ENCODE measurements around the gene NPS. TPM values are rescaled to one million over a fixed set of nuclear protein-coding genes. Genes with fewer than 3 reads are reported as not detected.

Gene NPS
- total RNA-seq, 1 experiment from 2014 or later = not detected

DNA sequence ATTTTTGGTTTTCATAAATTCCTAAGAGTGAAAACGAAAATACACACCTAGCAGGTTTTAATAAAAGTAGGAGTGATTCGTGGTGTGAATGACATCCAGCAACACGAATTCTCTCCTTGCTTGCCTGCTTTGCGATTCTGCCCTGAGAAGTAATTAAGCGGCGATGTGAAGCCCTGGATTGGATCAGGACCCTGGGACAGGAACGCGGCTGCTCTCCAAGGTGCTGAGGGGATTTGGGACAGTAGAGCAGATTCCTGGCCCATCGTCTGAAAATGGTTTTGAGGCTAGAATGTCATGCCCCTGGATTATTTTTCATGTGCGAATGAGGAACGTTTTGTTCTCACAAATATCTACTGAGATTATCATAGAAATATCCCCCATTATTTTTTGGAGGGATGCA is 7.8 kb downstream of the NPS start (continued):
- TF ChIP-seq, protein P1, sequence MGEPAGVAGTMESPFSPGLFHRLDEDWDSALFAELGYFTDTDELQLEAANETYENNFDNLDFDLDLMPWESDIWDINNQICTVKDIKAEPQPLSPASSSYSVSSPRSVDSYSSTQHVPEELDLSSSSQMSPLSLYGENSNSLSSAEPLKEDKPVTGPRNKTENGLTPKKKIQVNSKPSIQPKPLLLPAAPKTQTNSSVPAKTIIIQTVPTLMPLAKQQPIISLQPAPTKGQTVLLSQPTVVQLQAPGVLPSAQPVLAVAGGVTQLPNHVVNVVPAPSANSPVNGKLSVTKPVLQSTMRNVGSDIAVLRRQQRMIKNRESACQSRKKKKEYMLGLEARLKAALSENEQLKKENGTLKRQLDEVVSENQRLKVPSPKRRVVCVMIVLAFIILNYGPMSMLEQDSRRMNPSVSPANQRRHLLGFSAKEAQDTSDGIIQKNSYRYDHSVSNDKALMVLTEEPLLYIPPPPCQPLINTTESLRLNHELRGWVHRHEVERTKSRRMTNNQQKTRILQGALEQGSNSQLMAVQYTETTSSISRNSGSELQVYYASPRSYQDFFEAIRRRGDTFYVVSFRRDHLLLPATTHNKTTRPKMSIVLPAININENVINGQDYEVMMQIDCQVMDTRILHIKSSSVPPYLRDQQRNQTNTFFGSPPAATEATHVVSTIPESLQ (CRISPR knock-in tag; IDR thresholded peaks at IDR 0.05) = no peak
- TF ChIP-seq FOXK1 (CRISPR knock-in tag; IDR thresholded peaks at IDR 0.05) = 0 out of 2 replicates have a peak, but pooled peaks have one; percentile 52
- TF ChIP-seq SMAD4 (CRISPR knock-in tag; IDR thresholded peaks at IDR 0.05) = peak; percentile 78
- no peak for TF ChIP-seq ZNF532 (CRISPR knock-in tag; IDR thresholded peaks at IDR 0.05; ENCODE audit: borderline replicate concordance)
- TF ChIP-seq, protein P2, sequence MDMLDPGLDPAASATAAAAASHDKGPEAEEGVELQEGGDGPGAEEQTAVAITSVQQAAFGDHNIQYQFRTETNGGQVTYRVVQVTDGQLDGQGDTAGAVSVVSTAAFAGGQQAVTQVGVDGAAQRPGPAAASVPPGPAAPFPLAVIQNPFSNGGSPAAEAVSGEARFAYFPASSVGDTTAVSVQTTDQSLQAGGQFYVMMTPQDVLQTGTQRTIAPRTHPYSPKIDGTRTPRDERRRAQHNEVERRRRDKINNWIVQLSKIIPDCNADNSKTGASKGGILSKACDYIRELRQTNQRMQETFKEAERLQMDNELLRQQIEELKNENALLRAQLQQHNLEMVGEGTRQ (CRISPR knock-in tag; IDR thresholded peaks at IDR 0.05) = no peak
- no peak for TF ChIP-seq IRF2 (CRISPR knock-in tag; IDR thresholded peaks at IDR 0.05; ENCODE audit: borderline replicate concordance, low read depth)
- peak; percentile 58; the same call in 1 of the 2 replicates for TF ChIP-seq SMAD3 (CRISPR knock-in tag; IDR thresholded peaks at IDR 0.05; ENCODE audit: borderline replicate concordance)
- TF ChIP-seq, protein P3, sequence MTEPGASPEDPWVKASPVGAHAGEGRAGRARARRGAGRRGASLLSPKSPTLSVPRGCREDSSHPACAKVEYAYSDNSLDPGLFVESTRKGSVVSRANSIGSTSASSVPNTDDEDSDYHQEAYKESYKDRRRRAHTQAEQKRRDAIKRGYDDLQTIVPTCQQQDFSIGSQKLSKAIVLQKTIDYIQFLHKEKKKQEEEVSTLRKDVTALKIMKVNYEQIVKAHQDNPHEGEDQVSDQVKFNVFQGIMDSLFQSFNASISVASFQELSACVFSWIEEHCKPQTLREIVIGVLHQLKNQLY (CRISPR knock-in tag; IDR thresholded peaks at IDR 0.05) = no peak
- no peak for TF ChIP-seq CREM (CRISPR knock-in tag; IDR thresholded peaks at IDR 0.05)

GRCh38 chr10:127561647-127562046 is 12.5 kb downstream of the NPS start:
- DNase-seq (ENCODE audit: low spot score) (no peak), ATAC-seq (peak; percentile 22; the same call in 1 of the 2 replicates)
- 0 out of 2 replicates have a peak, but pooled peaks cover under 1% of the 10 kb centered on the region for H3K4me1 Mint-ChIP-seq
- POLR2A ChIA-PET = no interaction called here
- H3K36me3 Mint-ChIP-seq = no peaks in the 10 kb centered on the region
- H3K4me3 Mint-ChIP-seq = no peak overlapping the region
- H3K9me3 Mint-ChIP-seq = peaks cover 22% of the 10 kb centered on the region
- CTCF ChIA-PET = no interaction called here
- peaks cover 4% of the 10 kb centered on the region; the same call in 1 of the 2 replicates for H3K27me3 Mint-ChIP-seq (ENCODE audit: low read depth)
- TF ChIP-seq ZNF423 (CRISPR knock-in tag; IDR thresholded peaks at IDR 0.05) (no peak), ZNF425 (CRISPR knock-in tag; conservative IDR thresholded peaks at IDR 0.05) (no peak), ELF4 (CRISPR knock-in tag; IDR thresholded peaks at IDR 0.05; ENCODE audit: low read depth) (no peak), ZNF232 (CRISPR knock-in tag; IDR thresholded peaks at IDR 0.05) (no peak), ATF1 (CRISPR knock-in tag; IDR thresholded peaks at IDR 0.05) (no peak), MXD4 (CRISPR knock-in tag; IDR thresholded peaks at IDR 0.05; ENCODE audit: borderline replicate concordance) (no peak), FOXK1 (CRISPR knock-in tag; IDR thresholded peaks at IDR 0.05) (no peak), ZNF396 (CRISPR knock-in tag; IDR thresholded peaks at IDR 0.05; ENCODE audit: borderline replicate concordance) (no peak), ZNF219 (CRISPR knock-in tag; IDR thresholded peaks at IDR 0.05; ENCODE audit: borderline replicate concordance) (no peak), TCF7 (CRISPR knock-in tag; IDR thresholded peaks at IDR 0.05; ENCODE audit: low read depth) (no peak), NFYB (CRISPR knock-in tag; conservative IDR thresholded peaks at IDR 0.05; ENCODE audit: low read depth) (no peak), SMAD4 (CRISPR knock-in tag; IDR thresholded peaks at IDR 0.05) (no peak)
- TF ChIP-seq, protein P2 (CRISPR knock-in tag; IDR thresholded peaks at IDR 0.05) = no peak
- no peak overlapping the region for H3K27ac Mint-ChIP-seq

Data from WTC11 (cell line).